Peyer's patch (tissue), 4 donors: ENCODE data around the gene FBXW7. TPM values are rescaled to one million over a fixed set of nuclear protein-coding genes. Genes with fewer than 3 reads are reported as not detected.

Source experiments
- DNase-seq, 3 donors: peaks; one replicate each; pipeline ENCODE4 v3.0.0-alpha.2; 2017 to 2019
- H3K27ac ChIP-seq, 4 donors: fragments of 200-600 bp; sonication (generic); one replicate each; pipeline ENCODE4 v1.5.1; 2016 to 2019
- H3K27me3 ChIP-seq, 2 donors: fragments of 200-600 bp; sonication (generic); one replicate each; pipeline ENCODE4 v1.5.1; 2019
- H3K36me3 ChIP-seq, 3 donors: fragments of 200-600 bp; sonication (generic); one replicate each; pipeline ENCODE4 v1.5.1; 2016 to 2019
- H3K4me1 ChIP-seq, 4 donors: fragments of 200-600 bp; sonication (generic); one replicate each; pipeline ENCODE4 v1.5.1; 2016 to 2019
- H3K4me3 ChIP-seq, 4 donors: fragments of 200-600 bp; sonication (generic); 1 replicate in 3 of 4; 2 replicates in 1 of 4; pipeline ENCODE4 v1.5.1; 2016 to 2019; ENCODE audit warnings: mild to moderate bottlenecking in 1 of 4
- H3K9me3 ChIP-seq, 4 donors: fragments of 200-600 bp; sonication (generic); one replicate each; pipeline ENCODE4 v1.5.1; 2016 to 2019; ENCODE audit warnings: mild to moderate bottlenecking in 1 of 4
- CTCF ChIP-seq, 6 experiments: fragments of 450-650 bp in 4 of 6; fragments of 200-600 bp in 2 of 6; sonication (generic) in 1 of 6; IDR thresholded peaks; one replicate each; pipeline ENCODE4 v1.5.1; 2017 to 2019; ENCODE audit warnings: antibody characterized with exemption in 6 of 6, mild to moderate bottlenecking in 3 of 6, moderate library complexity in 1 of 6
- POLR2A ChIP-seq, 2 donors: fragments of 450-650 bp; IDR thresholded peaks; one replicate each; pipeline ENCODE4 v1.5.1; 2017; ENCODE audit warnings: antibody characterized with exemption in 2 of 2, mild to moderate bottlenecking in 2 of 2, moderate library complexity in 2 of 2
- total RNA-seq, 4 donors: library from RNA; depleted of rRNA; stranded (reverse); fragments of >200 nt; gene quantifications; one replicate each; pipeline ENCODE4 v1.1.0, GENCODE V29; 2016

Gene FBXW7
- total RNA-seq, 4 donors from 2014 or later, result 33.4 to 120 (median 43.0) TPM

GRCh38 chr4:152454398-152455011 lies 81.4 kb downstream of the FBXW7 start:
- H3K9me3 ChIP-seq, result no peaks in the 10 kb centered on the region

GRCh38 chr4:152451496-152451895 lies 84.4 kb downstream of the FBXW7 start:
- DNase-seq, result no peak
- TF ChIP-seq CTCF (IDR thresholded peaks at IDR 0.05) (no peak), POLR2A (IDR thresholded peaks at IDR 0.05) (no peak)
- Histone ChIP-seq H3K27ac (no peak overlapping the region), H3K27me3 (no peaks in the 10 kb centered on the region), H3K4me1 (no peaks in the 10 kb centered on the region), H3K36me3 (no peaks in the 10 kb centered on the region), H3K4me3 (no peak overlapping the region), H3K9me3 (no peaks in the 10 kb centered on the region)

More at GRCh38 chr4:152454398-152455011, 81.4 kb downstream of the FBXW7 start:
- Histone ChIP-seq H3K4me3 (no peak overlapping the region), H3K4me1 (peaks cover 0 to 6% (median 2%) of the 10 kb centered on the region in 4 donors), H3K27ac (no peak overlapping the region), H3K36me3 (no peaks in the 10 kb centered on the region), H3K27me3 (no peaks in the 10 kb centered on the region)
- no peak for TF ChIP-seq POLR2A (IDR thresholded peaks at IDR 0.05)
- TF ChIP-seq CTCF (IDR thresholded peaks at IDR 0.05), result peak in 5 of 6 experiments; percentile 38 to 57 (median 51)
- no peak for DNase-seq

GRCh38 chr4:152448854-152449253 lies 87.0 kb downstream of the FBXW7 start:
- H3K4me3 ChIP-seq, result no peak overlapping the region
- no peaks in the 10 kb centered on the region for H3K4me1 ChIP-seq
- H3K9me3 ChIP-seq, result no peaks in the 10 kb centered on the region
- no peak overlapping the region for H3K27ac ChIP-seq
- no peak for DNase-seq
- no peaks in the 10 kb centered on the region for H3K27me3 ChIP-seq
- TF ChIP-seq POLR2A (IDR thresholded peaks at IDR 0.05), result no peak
- TF ChIP-seq CTCF (IDR thresholded peaks at IDR 0.05), result no peak
- no peaks in the 10 kb centered on the region for H3K36me3 ChIP-seq

GRCh38 chr4:152448038-152448707 lies 87.7 kb downstream of the FBXW7 start:
- H3K9me3 ChIP-seq, result no peaks in the 10 kb centered on the region
- no peak overlapping the region for H3K27ac ChIP-seq
- no peak for DNase-seq
- no peaks in the 10 kb centered on the region for H3K36me3 ChIP-seq
- H3K4me1 ChIP-seq, result no peaks in the 10 kb centered on the region
- H3K4me3 ChIP-seq, result no peak overlapping the region
- no peaks in the 10 kb centered on the region for H3K27me3 ChIP-seq
- no peak for TF ChIP-seq POLR2A (IDR thresholded peaks at IDR 0.05)
- no peak for TF ChIP-seq CTCF (IDR thresholded peaks at IDR 0.05)

- no peak overlapping the region for H3K27ac ChIP-seq
- no peak for TF ChIP-seq POLR2A (IDR thresholded peaks at IDR 0.05)
- no peak for TF ChIP-seq CTCF (IDR thresholded peaks at IDR 0.05)
- H3K9me3 ChIP-seq, result no peaks in the 10 kb centered on the region
- H3K4me1 ChIP-seq, result no peaks in the 10 kb centered on the region
- no peaks in the 10 kb centered on the region for H3K27me3 ChIP-seq
- no peak overlapping the region for H3K4me3 ChIP-seq
- no peak for DNase-seq
- H3K36me3 ChIP-seq, result no peaks in the 10 kb centered on the region
Observed at GRCh38 chr4:152443859-152444258, 92.0 kb downstream of the FBXW7 start.
